Fibroblast of peridontal ligament (primary cell): ENCODE results near the gene THPO.

Experiments
- DNase-seq: peaks from one replicate; pipeline ENCODE4 v3.0.0-alpha.2; 2010; ENCODE audit errors: extremely low read depth

The THPO gene

GRCh38 chr3:184384856-184385422 is 6.9 kb upstream of the THPO start:
- no peak for DNase-seq

GRCh38 chr3:184384342-184384741 is 6.3 kb upstream of the THPO start:
- DNase-seq, result no peak

GRCh38 chr3:184383033-184383740 is 5.2 kb upstream of the THPO start:
- DNase-seq, result no peak

- DNase-seq, result no peak
Measured at GRCh38 chr3:184382326-184383032, 4.5 kb upstream of the THPO start.

DNA sequence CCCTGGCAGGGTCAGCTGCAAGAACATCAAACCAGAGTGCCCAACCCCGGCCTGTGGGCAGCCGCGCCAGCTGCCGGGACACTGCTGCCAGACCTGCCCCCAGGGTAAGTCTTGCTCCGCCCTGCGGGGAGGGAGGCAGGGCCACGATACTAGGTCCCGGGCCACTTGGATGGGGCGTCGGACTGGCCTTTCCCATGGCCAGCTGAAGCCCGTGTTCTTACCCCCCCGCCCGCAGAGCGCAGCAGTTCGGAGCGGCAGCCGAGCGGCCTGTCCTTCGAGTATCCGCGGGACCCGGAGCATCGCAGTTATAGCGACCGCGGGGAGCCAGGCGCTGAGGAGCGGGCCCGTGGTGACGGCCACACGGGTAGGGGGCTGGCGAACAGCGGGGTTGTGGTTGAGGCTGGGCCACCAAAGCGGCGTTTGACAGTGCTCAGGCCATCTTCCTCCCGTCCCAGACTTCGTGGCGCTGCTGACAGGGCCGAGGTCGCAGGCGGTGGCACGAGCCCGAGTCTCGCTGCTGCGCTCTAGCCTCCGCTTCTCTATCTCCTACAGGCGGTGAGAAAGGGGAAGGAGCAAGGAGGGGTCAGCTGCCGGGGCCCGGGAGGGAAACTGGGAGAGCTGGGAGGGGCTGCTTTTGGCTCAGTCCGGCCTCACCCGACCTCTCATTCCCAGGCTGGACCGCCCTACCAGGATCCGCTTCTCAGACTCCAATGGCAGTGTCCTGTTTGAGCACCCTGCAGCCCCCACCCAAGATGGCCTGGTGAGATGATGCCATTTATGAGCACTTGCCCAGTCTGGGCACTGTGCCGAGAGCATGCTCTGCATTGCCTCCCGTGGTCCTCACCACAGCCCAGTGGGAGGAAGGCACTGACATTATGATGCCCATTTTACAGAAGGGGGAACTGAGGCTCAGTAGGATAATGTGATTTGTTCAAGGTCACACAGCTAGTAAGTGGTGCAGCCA is 3.5 kb upstream of the THPO start:
- DNase-seq, result no peak

DNA sequence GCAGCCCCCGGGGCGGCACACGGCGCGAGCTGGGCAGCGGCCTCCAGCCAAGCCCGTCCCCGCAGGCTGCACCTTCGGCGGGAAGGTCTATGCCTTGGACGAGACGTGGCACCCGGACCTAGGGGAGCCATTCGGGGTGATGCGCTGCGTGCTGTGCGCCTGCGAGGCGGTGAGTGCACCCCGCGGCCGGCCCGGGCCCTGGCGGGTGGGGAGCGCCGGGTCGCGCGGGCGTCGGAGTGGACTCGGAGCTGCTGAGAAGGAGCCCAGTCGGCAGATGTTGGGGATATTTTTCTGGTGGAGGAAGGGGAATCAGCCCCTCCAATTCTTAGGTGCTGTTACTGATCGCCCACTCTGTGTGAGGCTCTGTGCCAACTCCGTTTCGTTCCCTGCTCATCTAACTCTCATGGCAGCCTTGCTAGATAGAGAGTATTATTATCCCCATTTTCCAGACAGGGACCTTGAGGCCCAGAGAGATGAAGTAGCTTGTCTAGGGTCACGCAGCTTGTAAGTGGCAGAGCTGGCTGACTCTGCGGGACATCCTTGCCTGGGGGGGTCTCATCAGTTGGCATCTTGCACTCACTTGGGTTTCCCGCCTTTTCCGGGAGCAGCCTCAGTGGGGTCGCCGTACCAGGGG is 2.7 kb upstream of the THPO start:
- no peak for DNase-seq

DNA sequence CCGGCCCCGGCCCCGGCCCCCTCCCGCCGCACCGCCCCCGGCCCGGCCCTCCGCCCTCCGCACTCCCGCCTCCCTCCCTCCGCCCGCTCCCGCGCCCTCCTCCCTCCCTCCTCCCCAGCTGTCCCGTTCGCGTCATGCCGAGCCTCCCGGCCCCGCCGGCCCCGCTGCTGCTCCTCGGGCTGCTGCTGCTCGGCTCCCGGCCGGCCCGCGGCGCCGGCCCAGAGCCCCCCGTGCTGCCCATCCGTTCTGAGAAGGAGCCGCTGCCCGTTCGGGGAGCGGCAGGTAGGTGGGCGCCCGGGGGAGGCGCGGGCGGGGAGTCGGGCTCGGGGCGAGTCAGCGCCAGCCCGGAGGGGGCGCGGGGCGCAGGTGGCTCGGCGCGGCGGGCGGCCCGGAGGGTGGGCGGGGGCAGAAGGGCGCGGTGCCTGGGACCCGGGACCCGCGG is 2.2 kb upstream of the THPO start:
- DNase-seq, result peak; percentile 19

DNA sequence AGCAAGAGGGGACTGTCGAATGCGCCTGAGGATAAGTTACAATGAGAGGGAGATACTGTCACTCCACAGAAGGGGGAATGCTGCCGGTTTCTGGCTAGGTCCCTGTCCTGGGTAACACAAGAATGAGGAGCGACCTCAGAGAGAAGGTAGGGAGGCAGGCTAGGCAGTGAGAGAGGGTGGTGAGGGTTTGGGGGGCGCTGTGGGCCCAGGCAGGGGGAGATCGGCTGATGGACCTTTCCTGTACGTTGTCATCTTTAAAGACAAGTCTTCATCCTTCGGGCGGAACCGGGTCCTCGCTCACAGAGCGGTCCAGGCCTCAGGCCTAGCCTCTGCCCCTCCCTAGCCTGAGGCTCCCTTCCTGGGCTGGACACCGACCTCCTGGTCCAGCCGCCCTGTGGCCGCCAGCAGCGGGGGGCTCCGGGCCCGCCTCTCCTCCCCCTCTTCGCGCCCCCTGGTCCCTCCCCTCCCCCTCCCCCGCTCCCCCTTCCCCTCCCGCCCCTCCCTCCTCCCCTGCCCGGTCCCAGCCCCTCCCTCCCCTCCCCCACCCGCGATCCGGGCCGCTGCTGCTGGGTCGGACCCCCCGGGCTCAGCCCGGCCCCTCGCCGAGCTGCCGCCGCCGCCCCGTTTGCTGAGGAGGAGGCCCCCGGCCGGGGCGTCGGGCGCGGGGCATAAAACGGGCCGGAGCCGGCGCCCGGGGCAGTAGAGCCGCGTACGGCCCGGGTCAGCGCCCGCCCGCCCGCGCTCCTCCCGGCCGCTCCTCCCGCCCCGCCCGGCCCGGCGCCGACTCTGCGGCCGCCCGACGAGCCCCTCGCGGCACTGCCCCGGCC is 1.6 kb upstream of the THPO start, which contains the start of gene CHRD:
Gene CHRD (plus strand): TSS at position 697 of the 827 bp plus-strand sequence. CDS start 265 bp downstream, outside the sequence.
- no peak for DNase-seq

DNA sequence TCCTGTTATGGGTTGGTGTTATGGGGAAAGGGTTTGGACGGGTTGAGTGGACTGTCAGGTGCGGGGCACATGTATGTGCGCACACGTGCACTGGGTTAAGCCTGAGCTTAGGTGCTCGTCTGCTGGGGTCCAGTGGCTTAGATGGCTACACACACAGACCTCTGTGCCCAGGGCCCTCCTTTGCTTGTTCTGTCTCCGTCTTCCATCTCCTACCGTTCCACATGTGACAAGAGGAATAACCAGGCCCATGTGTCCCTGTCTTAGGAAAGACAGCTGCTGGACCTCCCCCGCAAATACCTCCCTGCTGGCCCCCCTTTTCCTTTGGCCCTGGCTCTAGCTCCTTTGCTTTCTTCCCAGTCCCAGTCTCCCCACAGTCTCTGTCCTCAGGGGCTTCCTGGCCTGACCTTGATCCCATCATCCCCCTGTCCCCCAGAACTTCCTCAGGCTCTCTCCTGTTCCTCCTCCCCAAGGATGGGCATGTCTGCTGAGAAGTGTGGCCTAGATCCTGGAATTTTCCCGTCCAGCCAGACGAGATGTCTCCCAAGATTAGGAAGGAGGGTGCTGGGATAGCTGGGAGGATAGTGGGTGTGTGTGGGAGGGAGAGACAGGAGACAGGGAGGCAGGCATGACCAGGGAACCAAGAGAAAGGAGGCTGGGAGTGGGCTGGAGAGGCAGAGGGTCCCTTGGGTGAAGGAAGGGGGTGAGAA is 797 bp upstream of the THPO start:
- no peak for DNase-seq

DNA sequence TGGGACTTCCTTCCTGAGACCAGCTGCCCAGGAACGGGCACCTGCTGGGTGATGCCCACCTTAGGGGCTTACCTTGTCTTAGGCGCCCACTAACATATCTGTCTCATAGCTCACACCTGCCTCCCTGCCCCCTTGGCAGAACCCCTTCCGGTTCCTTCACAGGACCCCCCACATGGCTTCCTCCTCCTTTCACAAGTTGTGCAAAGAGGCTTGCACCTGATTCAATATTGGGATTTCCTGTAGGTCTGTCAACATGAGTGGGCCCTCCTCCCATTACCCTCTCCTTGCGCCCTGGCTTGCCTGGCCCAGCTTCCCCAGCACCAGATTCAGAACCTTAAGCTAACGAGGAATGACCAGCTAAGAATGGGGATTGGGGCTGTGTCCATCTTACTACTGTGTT is 633 bp downstream of the THPO start:
- no peak for DNase-seq

GRCh38 chr3:184375747-184376461 is 2.1 kb downstream of the THPO start:
- DNase-seq, result no peak

DNA sequence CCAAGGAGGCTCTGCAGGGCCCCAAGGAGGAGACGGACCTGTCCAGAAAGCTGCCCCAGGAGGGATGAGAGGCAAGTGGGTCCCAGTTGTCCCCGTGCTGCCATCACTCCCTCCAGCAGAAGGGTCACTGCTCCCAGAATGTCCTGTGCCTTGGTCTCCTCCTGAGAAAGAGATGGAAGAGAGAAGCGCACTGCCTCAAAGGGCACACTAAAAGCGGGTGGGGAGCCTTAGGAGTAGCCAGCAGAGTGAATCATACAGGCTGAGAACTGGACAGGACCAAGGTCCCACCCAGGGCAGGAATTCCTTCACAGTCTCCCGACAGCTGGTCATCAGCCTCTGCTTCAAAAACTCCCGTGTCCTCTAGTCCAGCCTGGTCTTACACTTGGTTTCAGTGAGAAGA is 4.6 kb downstream of the THPO start:
- peak; percentile 45 for DNase-seq

GRCh38 chr3:184372911-184373310 is 5.1 kb downstream of the THPO start:
- no peak for DNase-seq

GRCh38 chr3:184372296-184372821 is 5.6 kb downstream of the THPO start:
- DNase-seq, result no peak

DNA sequence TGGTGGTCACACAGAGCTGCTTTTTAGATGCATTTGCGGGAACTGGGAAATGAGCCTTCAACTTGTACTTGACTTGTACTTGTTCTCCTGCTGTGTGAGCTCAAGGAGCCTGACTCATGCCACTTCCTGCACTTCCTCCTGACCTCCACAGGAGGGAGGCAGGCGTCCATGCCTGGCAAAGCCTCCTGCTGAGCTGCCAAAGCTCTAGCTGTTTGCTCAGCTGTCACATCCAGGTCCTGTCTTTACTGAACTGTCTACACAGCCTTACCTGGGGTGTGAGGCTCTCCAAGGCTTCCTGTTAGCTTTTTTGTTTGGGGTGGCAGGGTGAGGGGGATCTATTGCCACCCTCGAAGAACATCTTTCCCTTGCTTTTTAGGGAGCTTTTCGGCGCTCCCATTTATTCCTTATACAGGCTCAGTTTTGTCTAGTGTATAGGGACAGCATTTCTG is 6.4 kb downstream of the THPO start:
- DNase-seq, result peak; percentile 89

DNA sequence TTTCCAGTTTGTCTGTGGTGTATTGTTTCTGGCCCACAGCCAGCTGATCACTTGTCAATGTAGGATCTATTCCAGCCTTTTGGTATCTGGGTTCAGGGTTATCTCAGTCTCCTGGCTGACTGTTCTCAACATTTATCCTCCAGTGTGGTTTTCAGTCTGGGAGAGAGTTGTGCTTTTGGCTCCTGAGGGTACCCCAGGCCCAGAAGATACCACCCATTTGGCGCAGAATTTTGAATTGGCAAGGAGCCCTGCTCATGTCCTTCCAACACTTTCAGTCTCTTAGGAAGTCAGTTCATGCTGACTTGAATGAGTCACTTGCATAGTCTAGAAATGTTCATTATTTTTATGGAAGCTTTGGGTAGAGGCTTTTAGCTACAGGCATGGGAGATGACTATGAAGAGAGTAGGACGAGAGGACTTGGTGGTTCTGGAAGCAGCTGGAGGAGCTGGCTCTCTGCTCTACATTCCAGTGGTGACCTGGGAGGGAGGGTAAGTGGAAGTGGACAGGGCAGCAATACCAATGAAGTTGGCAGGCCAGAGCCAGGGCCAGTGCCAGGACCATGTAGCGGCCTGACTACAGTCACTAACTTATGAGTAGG is 9.3 kb downstream of the THPO start:
- peak; percentile 83 for DNase-seq

- no peak for DNase-seq
Measured at GRCh38 chr3:184368116-184368515, 9.9 kb downstream of the THPO start.

DNA sequence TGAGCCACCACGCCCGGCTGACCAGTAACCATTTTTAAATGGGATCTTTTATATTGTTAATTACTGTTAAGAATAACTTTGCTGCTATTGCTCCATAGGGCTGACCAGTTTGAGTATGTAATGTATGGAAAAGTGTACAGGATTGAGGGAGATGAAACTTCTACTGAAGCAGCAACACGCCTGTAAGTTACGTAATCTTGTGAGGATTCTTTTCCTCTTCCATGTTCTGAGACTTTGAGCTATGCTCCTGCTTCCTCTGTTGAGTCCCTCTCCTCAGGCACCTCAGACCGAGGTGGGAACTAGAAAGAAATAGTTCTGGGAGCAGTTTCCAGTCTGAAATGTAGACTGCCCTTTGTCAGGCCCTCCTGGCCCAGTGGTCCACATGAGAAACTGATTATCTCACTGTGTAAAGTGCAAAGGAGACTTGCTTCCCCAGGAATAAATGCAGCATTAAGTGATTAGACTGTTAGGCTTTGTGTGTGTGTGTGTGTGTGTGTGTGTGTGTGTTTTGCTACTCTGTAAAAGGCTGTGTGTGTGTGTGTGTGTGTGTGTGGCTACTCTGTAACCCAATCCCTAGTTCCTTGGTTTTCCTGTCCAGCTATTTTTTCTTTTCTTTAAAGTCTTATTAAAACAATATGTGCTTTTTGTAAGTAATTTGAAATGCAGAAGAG is 11.3 kb downstream of the THPO start:
- DNase-seq, result peak; percentile 95
